HG02571 (cell line): ENCODE data around the gene KRT14.

ENCODE experiments used
- ATAC-seq: cut with Tn5 transposase; IDR thresholded peaks from one replicate; pipeline ENCODE4 v1.9.1; 2021; ENCODE audit warnings: mild to moderate bottlenecking, moderate library complexity; ENCODE audit not compliant: unreplicated experiment

KRT14 gene

DNA sequence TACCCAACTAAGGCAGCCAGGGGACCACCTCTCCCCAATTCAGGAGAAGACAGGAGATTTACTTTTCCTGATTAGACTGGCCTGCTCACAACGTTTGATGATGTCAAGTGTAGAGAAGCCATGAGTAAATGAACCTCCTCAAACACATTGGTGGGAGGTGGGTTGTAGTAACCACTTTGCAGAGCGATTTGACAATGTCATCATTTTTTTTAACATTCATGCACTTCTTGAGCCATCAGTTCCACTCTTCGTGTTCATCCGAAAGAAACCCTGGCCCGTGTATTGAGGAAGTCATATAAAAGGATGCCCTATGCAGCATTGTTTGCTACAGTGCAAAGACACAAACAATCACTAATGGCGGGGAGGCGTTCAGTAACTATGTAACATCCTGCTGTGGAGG lies 53.1 kb downstream of the KRT14 start:
- ATAC-seq, result no peak

DNA sequence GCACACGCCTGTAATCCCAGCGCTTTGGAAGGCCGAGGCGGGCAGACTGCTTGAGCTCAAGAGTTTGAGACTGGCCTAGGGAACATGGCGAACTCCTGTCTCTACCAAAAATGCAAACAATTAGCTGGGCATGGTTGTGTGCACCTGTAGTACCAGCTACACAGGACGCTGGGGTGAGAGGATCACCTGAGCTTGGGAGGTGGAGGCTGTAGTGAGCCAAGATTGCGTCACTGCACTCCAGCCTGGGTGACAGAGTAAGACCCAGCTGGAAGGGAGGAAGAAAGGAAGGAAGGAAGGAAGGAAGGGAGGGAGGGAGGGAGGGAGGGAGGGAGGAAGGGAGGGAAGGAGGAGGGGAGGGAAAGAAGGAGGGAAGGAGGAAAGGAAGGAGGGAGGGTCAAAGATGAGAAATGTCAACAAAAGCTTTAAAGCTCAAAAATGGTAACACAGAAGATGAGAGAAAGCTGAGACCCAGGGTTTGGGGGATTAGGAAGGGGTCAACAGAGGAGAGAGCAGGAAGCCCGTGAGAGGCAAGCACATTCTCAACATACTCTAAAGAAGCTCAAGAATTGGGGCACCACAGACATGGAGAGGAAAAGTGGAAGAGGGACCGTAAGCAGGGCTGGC lies 53.6 kb downstream of the KRT14 start:
- no peak for ATAC-seq
